H1 (cell line): ENCODE measurements around the gene ANKRD29. TPM values are rescaled to one million over a fixed set of nuclear protein-coding genes. Genes with fewer than 3 reads are reported as not detected.

Experiments used
- CTCF ChIA-PET: fragments of 300-600 bp; sonication (Branson Sonifier 250); formaldehyde crosslinking; loops from one replicate; lab custom pipeline; 2021; ENCODE audit not compliant: partially characterized antibody; lab: Charles Lee
- POLR2A ChIA-PET: fragments of 300-600 bp; sonication (Branson Sonifier 250); formaldehyde crosslinking; loops from one replicate; lab custom pipeline; 2021; ENCODE audit warnings: inconsistent platforms; ENCODE audit not compliant: partially characterized antibody; lab: Charles Lee
- DNase-seq, 2 experiments: peaks; one replicate each; pipeline versions ENCODE4 v3.0.0 to v3.0.0-alpha.2; 2010 to 2022; ENCODE audit warnings: low spot score in 2 of 2, low read depth in 1 of 2, mixed read lengths in 1 of 2
- FAIRE-seq: peaks from 2 replicates; lab custom pipeline; 2011; peaks lifted over from hg19 to GRCh38; lab: Jason Lieb, UNC
- H2AFZ ChIP-seq: 2 replicates; pipeline ENCODE4 v1.8.1; 2012; ENCODE audit warnings: low read length, inconsistent platforms
- H2AK5ac ChIP-seq: 2 replicates; pipeline ENCODE4 v1.6.1; 2013; ENCODE audit warnings: low read depth, low read length
- H2BK120ac ChIP-seq: replicated peaks from 2 replicates; pipeline ENCODE3; 2013; ENCODE audit warnings: low read depth, low read length, inconsistent platforms
- H2BK12ac ChIP-seq: 2 replicates; pipeline ENCODE4 v1.6.1; 2013; ENCODE audit warnings: low read depth, low read length
- H2BK15ac ChIP-seq: 2 replicates; pipeline ENCODE4 v1.6.1; 2013; ENCODE audit warnings: low read length
- H2BK20ac ChIP-seq: 2 replicates; pipeline ENCODE4 v1.6.1; 2013; ENCODE audit warnings: low read length
- H2BK5ac ChIP-seq: 2 replicates; pipeline ENCODE4 v1.6.1; 2013; ENCODE audit warnings: low read depth, low read length
- H3K14ac ChIP-seq: 2 replicates; pipeline ENCODE4 v1.6.1; 2013; ENCODE audit warnings: inconsistent platforms; ENCODE audit not compliant: insufficient read length
- H3K18ac ChIP-seq: 2 replicates; pipeline ENCODE4 v1.6.1; 2013; ENCODE audit warnings: low read length; ENCODE audit errors: extremely low read depth
- H3K23ac ChIP-seq: 2 replicates; pipeline ENCODE4 v1.6.1; 2013; ENCODE audit warnings: inconsistent platforms; ENCODE audit not compliant: insufficient read length
- H3K23me2 ChIP-seq: 2 replicates; pipeline ENCODE4 v1.6.1; 2013; ENCODE audit warnings: low read depth, low read length
- H3K27ac ChIP-seq: 2 replicates; pipeline ENCODE4 v1.6.1; 2011; ENCODE audit warnings: low read depth, low read length, inconsistent platforms
- H3K27me3 ChIP-seq, 4 experiments: replicated peaks in 1 of 4; 1 replicate in 1 of 4; 2 replicates in 3 of 4; pipeline versions ENCODE4 v1.6.1 to v1.8.1; 2011 to 2013; ENCODE audit warnings: low read length in 3 of 4, mild to moderate bottlenecking in 3 of 4, inconsistent platforms in 2 of 4, mixed read lengths in 2 of 4, moderate library complexity in 1 of 4; ENCODE audit not compliant: control insufficient read depth in 3 of 4, insufficient read depth in 3 of 4; ENCODE audit errors: extremely low read depth in 1 of 4
- H3K36me3 ChIP-seq, 4 experiments: 2 replicates each; pipeline versions ENCODE4 v1.6.1 to v1.8.1; 2011 to 2013; ENCODE audit warnings: mild to moderate bottlenecking in 4 of 4, low read length in 3 of 4, moderate library complexity in 2 of 4, control low read depth in 1 of 4, inconsistent platforms in 1 of 4; ENCODE audit not compliant: insufficient read depth in 4 of 4, control insufficient read depth in 2 of 4
- H3K4ac ChIP-seq: replicated peaks from 2 replicates; pipeline ENCODE3; 2013; ENCODE audit warnings: low read length, low read depth, mixed read lengths, inconsistent platforms; ENCODE audit not compliant: insufficient read length
- H3K4me1 ChIP-seq, 4 experiments: replicated peaks in 1 of 4; 1 replicate in 1 of 4; 2 replicates in 3 of 4; pipeline versions ENCODE4 v1.6.1 to v1.8.1; 2011 to 2013; ENCODE audit warnings: low read length in 3 of 4, inconsistent platforms in 2 of 4, mixed read lengths in 1 of 4; ENCODE audit not compliant: insufficient read depth in 4 of 4, control insufficient read depth in 3 of 4
- H3K4me2 ChIP-seq, 2 experiments: 2 replicates each; pipeline versions ENCODE4 v1.6.1 to v1.8.1; 2011 to 2013; ENCODE audit warnings: low read depth in 2 of 2, low read length in 2 of 2, control low read depth in 1 of 2, inconsistent platforms in 1 of 2, mild to moderate bottlenecking in 1 of 2; ENCODE audit not compliant: insufficient read depth in 1 of 2
- H3K4me3 ChIP-seq, 4 experiments: fragments of 200-600, 300-600 bp in 1 of 4; sonication (generic), shearing (Covaris generic), sonication (Bioruptor Twin) in 1 of 4; 2 replicates each; pipeline versions ENCODE4 v1.5.1 to v1.8.1; 2011 to 2016; ENCODE audit warnings: low read length in 4 of 4, low read depth in 3 of 4, control low read depth in 2 of 4, inconsistent platforms in 2 of 4, mild to moderate bottlenecking in 2 of 4, mixed read lengths in 1 of 4, moderate library complexity in 1 of 4; ENCODE audit not compliant: insufficient read depth in 2 of 4; ENCODE audit errors: extremely low read depth in 1 of 4
- H3K56ac ChIP-seq: replicated peaks from 2 replicates; pipeline ENCODE3; 2013; ENCODE audit warnings: low read depth, mild to moderate bottlenecking, mixed read lengths, low read length, inconsistent platforms; ENCODE audit not compliant: insufficient read length
- H3K79me1 ChIP-seq: 2 replicates; pipeline ENCODE4 v1.6.1; 2013; ENCODE audit warnings: low read depth, low read length, control low read depth
- H3K79me2 ChIP-seq, 2 experiments: 2 replicates each; pipeline versions ENCODE4 v1.6.1 to v1.8.1; 2012 to 2013; ENCODE audit warnings: low read length in 2 of 2, mild to moderate bottlenecking in 2 of 2, inconsistent platforms in 1 of 2; ENCODE audit not compliant: insufficient read depth in 2 of 2, control insufficient read depth in 1 of 2
- H3K9ac ChIP-seq, 4 experiments: replicated peaks in 1 of 4; 1 replicate in 1 of 4; 2 replicates in 3 of 4; pipeline versions ENCODE4 v1.6.1 to v1.8.1; 2011 to 2013; ENCODE audit warnings: low read depth in 3 of 4, low read length in 3 of 4, control low read depth in 2 of 4, mild to moderate bottlenecking in 2 of 4, moderate library complexity in 2 of 4, inconsistent platforms in 1 of 4; ENCODE audit errors: extremely low read depth in 1 of 4
- H3K9me3 ChIP-seq, 2 experiments: 2 replicates each; pipeline versions ENCODE4 v1.6.1 to v1.8.1; 2012 to 2013; ENCODE audit warnings: mild to moderate bottlenecking in 2 of 2, moderate library complexity in 2 of 2, control low read depth in 1 of 2, inconsistent platforms in 1 of 2, low read depth in 1 of 2, low read length in 1 of 2, mixed read lengths in 1 of 2; ENCODE audit not compliant: insufficient read depth in 2 of 2
- H4K20me1 ChIP-seq, 2 experiments: replicated peaks in 1 of 2; 2 replicates each; pipeline versions ENCODE3 to v1.8.1; 2011 to 2013; ENCODE audit warnings: inconsistent platforms in 2 of 2, low read length in 2 of 2, mild to moderate bottlenecking in 1 of 2; ENCODE audit not compliant: insufficient read depth in 2 of 2, control insufficient read depth in 1 of 2
- H4K5ac ChIP-seq: 2 replicates; pipeline ENCODE4 v1.6.1; 2013; ENCODE audit warnings: low read length, low read depth, mixed read lengths, inconsistent platforms; ENCODE audit not compliant: insufficient read length
- H4K8ac ChIP-seq: 2 replicates; pipeline ENCODE4 v1.8.0; 2013; ENCODE audit warnings: mild to moderate bottlenecking, moderate library complexity, low read length, inconsistent platforms; ENCODE audit not compliant: insufficient read depth; ENCODE audit errors: extremely low read depth
- H4K91ac ChIP-seq: replicated peaks from 2 replicates; pipeline ENCODE3; 2013; ENCODE audit warnings: low read length, mixed read lengths, inconsistent platforms; ENCODE audit not compliant: insufficient read length
- BRCA1 ChIP-seq: IDR thresholded peaks from 2 replicates; pipeline ENCODE4 v1.6.1; 2012; ENCODE audit warnings: low read depth, low read length, improper control_type of control experiment
- CEBPB ChIP-seq: IDR thresholded peaks from 2 replicates; pipeline ENCODE4 v1.6.1; 2012; ENCODE audit warnings: low read depth, low read length
- GTF2F1 ChIP-seq: IDR thresholded peaks from 2 replicates; pipeline ENCODE4 v1.6.1; 2012; ENCODE audit warnings: low read depth, low read length, improper control_type of control experiment, borderline replicate concordance
- HDAC6 ChIP-seq: IDR thresholded peaks from one replicate; pipeline ENCODE4 v1.7.1; 2012; ENCODE audit warnings: low read depth, mild to moderate bottlenecking, inconsistent platforms, low read length, moderate library complexity
- NANOG ChIP-seq: IDR thresholded peaks from 2 replicates; pipeline ENCODE4 v1.6.1; 2011; ENCODE audit warnings: low read length, low read depth, mild to moderate bottlenecking, inconsistent platforms; ENCODE audit not compliant: insufficient read depth, poor library complexity, severe bottlenecking
- POLR2AphosphoS5 ChIP-seq: IDR thresholded peaks from 2 replicates; pipeline ENCODE4 v1.6.1; 2011; ENCODE audit warnings: low read depth, low read length
- SIN3A ChIP-seq, 2 experiments: IDR thresholded peaks in 1 of 2; conservative IDR thresholded peaks in 1 of 2; 2 replicates each; pipeline ENCODE4 v1.6.1; 2011 to 2012; ENCODE audit warnings: low read length in 2 of 2, improper control_type of control experiment in 1 of 2, low read depth in 1 of 2, mild to moderate bottlenecking in 1 of 2
- SP2 ChIP-seq: IDR thresholded peaks from 2 replicates; pipeline ENCODE4 v1.6.1; 2012; ENCODE audit warnings: mild to moderate bottlenecking, low read length, inconsistent platforms
- SUZ12 ChIP-seq: fragments of 200-600 bp; sonication (generic); IDR thresholded peaks from 2 replicates; pipeline ENCODE4 v1.6.1; 2012; ENCODE audit warnings: mild to moderate bottlenecking, inconsistent platforms, low read length, moderate library complexity, mixed read lengths
- TAF7 ChIP-seq: optimal IDR thresholded peaks from 2 replicates; pipeline ENCODE3; 2011; ENCODE audit warnings: low read depth, mild to moderate bottlenecking, inconsistent platforms, low read length, moderate library complexity, borderline replicate concordance
- TCF12 ChIP-seq: IDR thresholded peaks from 2 replicates; pipeline ENCODE4 v1.6.1; 2011; ENCODE audit warnings: low read depth, mild to moderate bottlenecking, low read length
- YY1 ChIP-seq: IDR thresholded peaks from 2 replicates; pipeline ENCODE4 v1.6.1; 2011; ENCODE audit warnings: low read depth, mild to moderate bottlenecking, low read length
- WGBS, 2 experiments: shearing (Covaris generic) in 1 of 2; methylation state at CpG; one replicate each; pipeline versions ENCODE4 v1.1.6 to v1.1.7; 2013 to 2015; ENCODE audit warnings: low lambda C conversion rate in 2 of 2, mixed read lengths in 2 of 2, inconsistent platforms in 1 of 2, low coverage in 1 of 2, missing lambda C conversion rate in 1 of 2; ENCODE audit not compliant: insufficient replicate concordance in 2 of 2, insufficient coverage in 1 of 2, insufficient read length in 1 of 2; ENCODE audit errors: extremely low coverage in 1 of 2, missing lambda C conversion rate in 1 of 2; 5-methylcytosine and 5-hydroxymethylcytosine counted together
- polyA plus RNA-seq, 7 experiments: library from polyadenylated mRNA; depleted of rRNA in 3 of 7; stranded (reverse) in 5 of 7; unstranded in 2 of 7; fragments of >200 nt in 5 of 7; fragments of 200-250 nt in 2 of 7; gene quantifications; 1 replicate in 5 of 7; 2 replicates in 1 of 7; 4 replicates in 1 of 7; pipeline versions ENCODE4 v1.2.1 to v1.2.3, GENCODE V29; 2011 to 2013; ENCODE audit warnings: missing spikeins in 2 of 7, mixed read lengths in 2 of 7
- total RNA-seq: library from RNA; stranded (reverse); fragmentation: NEBNext Ultra II Directional; extraction: Animal tissue kit (Norgen Biotek cat#: 25700); gene quantifications from 2 replicates; pipeline ENCODE4 v1.2.1, GENCODE V29; 2021
- TF ChIP-seq, protein P1 (sequence below): IDR thresholded peaks from 2 replicates; pipeline ENCODE4 v1.6.1; 2012; ENCODE audit warnings: inconsistent platforms

Gene ANKRD29
- total and polyA plus RNA-seq, 2 of the 8 experiments (the other 6 are each of a cell fraction or from before 2014, with no cell fraction given), result 3.0 to 7.3 TPM

DNA sequence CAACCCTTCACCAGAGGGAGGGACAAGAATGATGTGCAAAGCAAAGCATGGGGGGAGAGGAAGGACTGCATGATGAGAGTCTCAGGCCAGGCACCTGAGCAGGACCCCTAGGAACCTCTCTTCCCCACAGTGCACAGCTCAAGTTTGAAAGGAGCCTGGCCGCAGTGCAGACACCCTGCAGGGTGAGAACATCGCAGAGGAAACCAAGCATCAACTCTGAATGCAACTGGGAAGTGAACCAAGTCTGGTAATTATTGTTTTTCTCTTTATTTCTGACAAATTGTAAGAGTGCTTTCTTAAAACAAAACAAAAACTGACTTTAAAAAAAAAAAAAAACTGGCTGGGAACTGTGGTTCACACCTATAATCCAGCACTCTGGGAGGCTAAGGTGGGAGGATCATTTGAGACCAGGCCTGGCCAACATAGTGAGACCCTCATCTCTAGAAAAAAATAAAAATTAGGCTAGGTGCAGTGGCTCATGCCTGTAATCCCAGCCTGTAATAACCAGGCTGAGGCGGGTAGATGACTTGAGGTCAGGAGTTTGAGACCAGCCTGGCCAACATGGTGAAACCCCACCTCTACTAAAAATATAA is 91.7 kb downstream of the ANKRD29 start:
- peaks cover 0 to 4% of the 10 kb centered on the region in 2 experiments; a peak in 1 of 4 replicates for H3K79me2 ChIP-seq
- no peak overlapping the region for H2BK15ac ChIP-seq
- H3K27me3 ChIP-seq, result no peaks in the 10 kb centered on the region
- FAIRE-seq (no peak), DNase-seq (no peak)
- H2AK5ac ChIP-seq, result no peak overlapping the region
- no peak overlapping the region for H3K4ac ChIP-seq
- no peak overlapping the region for H3K9ac ChIP-seq
- POLR2A ChIA-PET, result no interaction called here
- peaks cover 5 to 50% (median 15%) of the 10 kb centered on the region in 4 experiments; a peak in 7 of 8 replicates for H3K36me3 ChIP-seq
- 86% methylated on average over 3 of the region's 3 CpGs; no CpG with 5 or more reads in 1 of the 2 experiments for WGBS, 2 experiments
- no peak overlapping the region for H2BK12ac ChIP-seq
- H3K9me3 ChIP-seq, result no peaks in the 10 kb centered on the region
- CTCF ChIA-PET, result interaction anchor here (1.0 to 2.8 kb wide), 3 partner anchors 9 to 48 kb away, joined by 3 to 9 read pairs (median 3); no protein-coding TSS in a partner anchor
- H2AFZ ChIP-seq, result no peak overlapping the region
- H4K5ac ChIP-seq, result no peak overlapping the region
- no peak overlapping the region for H3K56ac ChIP-seq
- no peak overlapping the region for H3K23ac ChIP-seq
- H3K79me1 ChIP-seq, result peaks cover 4% of the 10 kb centered on the region
- H4K91ac ChIP-seq, result no peak overlapping the region
- H2BK5ac ChIP-seq, result no peak overlapping the region
- no peaks in the 10 kb centered on the region for H3K23me2 ChIP-seq
- no peak overlapping the region for H3K4me3 ChIP-seq
- no peak overlapping the region for H4K8ac ChIP-seq
- no peak overlapping the region for H3K27ac ChIP-seq
- H3K18ac ChIP-seq, result no peak overlapping the region
- no peak overlapping the region for H2BK120ac ChIP-seq
- peaks cover 0 to 2% of the 10 kb centered on the region in 2 experiments for H4K20me1 ChIP-seq
- TF ChIP-seq CEBPB (no peak), BRCA1 (no peak), YY1 (no peak), HDAC6 (no peak), SIN3A (conservative IDR thresholded peaks at IDR 0.05 in 1 of 2, IDR thresholded peaks at IDR 0.05 in 1 of 2; ENCODE audit: low read depth in 1 of 2, low read length in 2 of 2) (no peak), SUZ12 (no peak), TCF12 (no peak), GTF2F1 (no peak), POLR2AphosphoS5 (no peak), SP2 (no peak), TAF7 (no peak), NANOG (no peak)
- TF ChIP-seq, protein P1, sequence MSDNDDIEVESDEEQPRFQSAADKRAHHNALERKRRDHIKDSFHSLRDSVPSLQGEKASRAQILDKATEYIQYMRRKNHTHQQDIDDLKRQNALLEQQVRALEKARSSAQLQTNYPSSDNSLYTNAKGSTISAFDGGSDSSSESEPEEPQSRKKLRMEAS, result no peak
- TF ChIP-seq, all 59 proteins: peak for 0
- Histone ChIP-seq H3K14ac (no peak overlapping the region), H3K4me2 (no peak overlapping the region), H3K4me1 (peaks cover 0 to 4% (median 1%) of the 10 kb centered on the region in 4 experiments; a peak in 2 of 7 replicates), H2BK20ac (no peak overlapping the region)
